Stimulated activated CD4-positive, alpha-beta T cell treated with anti-CD3 and anti-CD28 coated beads, Interleukin-1b, Interleukin-23, amount 100 ng/mL, for 24 hours (primary cell): ENCODE measurements around the gene ATP1B1.
"Not testable (repeated sequence)": the region's sequence is repeated elsewhere in the genome, so short reads cannot be mapped to it uniquely, and the experiment has no call there.

Experiments
- DNase-seq, 4 experiments: peaks; one replicate each; pipeline ENCODE4 v3.0.0-alpha.2; 2020; ENCODE audit warnings: low read depth in 4 of 4, low spot score in 1 of 4

Gene ATP1B1

DNA sequence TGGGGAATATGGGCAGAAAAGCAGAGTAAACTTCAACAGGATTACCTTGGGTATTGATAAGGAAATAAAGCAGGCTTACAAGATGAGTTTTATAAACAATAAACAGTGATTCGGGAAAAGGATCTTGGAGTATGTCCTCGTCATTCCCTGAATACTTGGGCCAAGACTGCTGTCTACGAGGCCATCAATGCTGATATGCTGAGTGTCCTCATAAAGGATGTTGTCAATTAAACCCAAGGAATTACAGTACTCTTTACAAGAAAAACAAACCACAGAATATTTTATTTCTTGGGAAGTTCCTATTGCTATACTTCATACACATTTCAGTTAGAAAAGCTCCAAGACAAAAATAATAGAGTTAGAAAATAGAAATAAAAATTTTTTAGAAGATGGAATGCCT, 34.9 kb downstream of the ATP1B1 start:
- DNase-seq, result no peak

DNA sequence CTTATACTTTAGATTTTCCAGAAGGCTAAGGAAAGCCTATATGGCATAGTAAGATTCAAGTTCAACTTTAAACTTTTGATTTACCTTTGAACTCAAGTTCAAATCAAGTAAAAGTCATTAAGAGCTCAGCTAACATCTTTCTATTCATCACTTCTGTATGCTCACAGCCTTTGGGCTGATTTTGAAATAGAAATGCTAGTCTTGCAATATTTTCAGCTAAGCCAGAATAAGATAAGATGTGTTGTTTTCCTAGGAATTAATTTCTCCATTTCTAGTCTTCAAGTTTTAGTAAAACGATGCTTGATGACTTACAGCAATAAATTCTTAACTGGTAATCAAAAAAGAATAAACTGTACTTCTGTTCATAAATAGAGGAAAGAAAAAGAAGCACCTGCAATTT, 35.6 kb downstream of the ATP1B1 start:
- no peak for DNase-seq

DNA sequence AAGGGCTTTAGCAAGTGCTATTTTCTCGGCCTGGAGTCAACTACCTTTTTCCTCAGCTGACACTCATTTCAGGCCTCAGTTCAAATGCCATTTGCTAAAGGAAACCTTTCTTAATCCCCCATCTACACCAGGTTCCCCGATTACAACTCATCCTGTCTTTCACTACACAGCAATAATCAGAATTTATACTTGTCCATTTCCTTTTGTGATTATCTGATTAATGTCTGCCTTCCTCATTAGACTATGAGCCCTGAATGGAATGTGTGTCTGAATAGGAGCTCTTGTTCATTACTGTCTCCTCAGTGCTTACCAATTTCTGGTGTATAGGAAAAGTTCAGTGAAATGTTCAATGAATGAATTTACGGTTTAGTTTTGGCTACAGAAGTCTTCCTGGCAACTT, 36.9 kb downstream of the ATP1B1 start:
- no peak for DNase-seq

DNA sequence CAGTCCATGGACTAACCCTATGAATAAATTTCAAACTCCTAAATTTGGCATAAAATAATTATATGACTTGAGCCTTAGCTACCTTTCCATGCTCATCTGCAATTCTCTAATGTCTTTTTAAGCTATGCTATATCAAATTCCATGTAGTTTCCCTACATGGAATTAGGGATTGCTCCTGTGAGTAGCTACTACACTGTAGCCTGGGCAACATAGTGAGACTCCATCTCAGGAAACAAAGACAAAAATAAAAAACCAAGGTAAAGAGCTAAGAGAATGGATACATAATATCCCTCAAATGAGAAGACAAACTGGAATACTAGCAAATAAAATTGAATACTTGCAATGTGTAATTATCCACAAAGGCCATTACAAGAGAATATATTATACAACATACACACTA, 37.5 kb downstream of the ATP1B1 start:
- DNase-seq, result no peak

DNA sequence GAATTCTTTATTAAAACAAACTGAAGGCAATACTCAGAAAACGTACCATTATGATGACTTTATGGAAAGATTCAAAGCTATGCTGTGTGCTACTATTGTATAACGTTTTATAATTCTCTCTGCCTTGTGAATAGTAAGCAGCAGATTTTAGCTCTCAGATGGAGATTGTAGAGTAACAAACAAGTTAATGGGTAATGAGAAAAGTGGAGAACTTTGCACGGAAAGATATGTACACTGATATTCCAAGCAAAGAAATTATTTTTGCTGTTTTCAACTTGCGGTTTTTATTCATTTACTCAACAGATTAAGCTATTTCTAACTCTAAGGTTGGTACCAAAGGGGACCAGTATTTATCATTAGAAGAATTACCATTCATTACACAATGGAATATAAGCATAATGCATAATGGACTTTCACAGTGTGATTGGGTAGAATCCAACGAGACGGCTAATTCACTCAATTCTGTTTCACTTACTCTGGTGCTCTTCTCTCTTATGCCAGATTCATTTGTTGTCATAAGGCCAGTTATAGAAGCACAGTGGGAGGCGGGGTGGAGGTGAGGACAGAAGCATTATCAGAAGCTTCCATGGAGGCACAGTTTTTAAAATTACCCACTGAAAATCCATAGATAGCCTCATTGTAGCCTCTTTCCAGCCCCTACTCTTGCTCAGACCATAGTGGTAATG, 38.6 kb downstream of the ATP1B1 start:
- no peak for DNase-seq

DNA sequence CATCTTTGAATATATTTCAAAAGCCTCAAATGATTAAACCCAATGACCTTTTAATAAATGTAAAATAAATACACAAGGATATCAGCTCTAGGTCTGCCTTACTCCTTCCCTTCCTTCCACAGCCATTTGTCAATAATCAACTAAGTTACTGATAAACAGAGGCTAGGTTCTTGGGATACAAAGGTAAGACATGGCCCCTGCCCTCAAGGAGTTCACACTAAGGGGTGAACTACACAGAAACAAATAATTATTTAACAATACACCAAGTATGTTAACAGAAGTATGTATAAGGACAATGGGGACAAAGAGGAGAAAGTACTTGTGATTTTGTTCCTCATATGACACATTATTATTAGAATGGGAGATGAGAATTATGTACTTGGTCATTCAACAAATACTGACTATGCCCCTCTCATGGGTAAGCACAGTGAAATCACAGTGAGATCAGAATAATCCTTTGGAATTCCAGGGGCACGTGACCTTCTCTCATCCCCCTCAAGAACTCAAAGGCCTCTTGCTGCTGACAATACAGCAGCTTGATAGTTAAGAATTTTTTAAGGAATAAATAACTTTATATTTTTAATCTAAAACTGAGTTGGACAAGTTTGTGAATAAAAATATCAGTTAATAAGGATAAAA, 40.2 kb downstream of the ATP1B1 start:
- no peak for DNase-seq

DNA sequence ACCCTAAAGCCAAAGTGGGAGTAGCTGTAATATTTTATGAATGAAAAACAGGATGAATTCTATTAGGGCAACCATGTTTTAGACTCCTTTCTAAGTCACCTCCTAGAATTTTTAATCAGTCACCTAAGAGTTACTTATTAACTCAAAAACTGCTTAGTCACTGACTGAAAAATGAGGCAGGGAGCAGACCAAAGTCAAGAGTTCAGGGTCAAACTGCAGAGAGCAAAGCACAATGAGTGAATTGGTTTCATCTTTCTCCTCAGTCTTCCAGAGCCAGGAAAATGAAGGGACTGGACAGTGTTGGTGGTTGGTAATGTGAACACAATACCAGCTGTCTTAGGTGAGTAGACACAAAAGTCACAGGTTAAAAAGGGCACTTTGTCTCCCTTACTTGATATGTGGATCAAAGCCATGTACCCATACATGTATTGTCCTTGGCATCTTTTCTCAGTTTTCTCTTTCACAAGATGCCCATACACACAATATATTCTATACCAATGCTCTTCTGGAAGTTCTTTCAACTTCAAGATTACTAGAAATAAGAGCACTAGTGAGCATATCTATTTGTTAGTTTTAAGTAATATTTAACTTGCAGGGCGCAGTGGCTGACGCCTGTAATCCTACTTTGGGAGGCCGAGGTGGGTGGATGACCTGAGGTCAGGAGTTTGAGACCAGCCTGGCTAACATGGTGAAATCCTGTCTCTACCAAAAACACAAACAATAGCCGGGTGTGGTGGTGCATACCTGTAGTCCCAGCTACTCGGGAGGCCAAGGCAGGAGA, 42.2 kb downstream of the ATP1B1 start:
- DNase-seq, result no peak

DNA sequence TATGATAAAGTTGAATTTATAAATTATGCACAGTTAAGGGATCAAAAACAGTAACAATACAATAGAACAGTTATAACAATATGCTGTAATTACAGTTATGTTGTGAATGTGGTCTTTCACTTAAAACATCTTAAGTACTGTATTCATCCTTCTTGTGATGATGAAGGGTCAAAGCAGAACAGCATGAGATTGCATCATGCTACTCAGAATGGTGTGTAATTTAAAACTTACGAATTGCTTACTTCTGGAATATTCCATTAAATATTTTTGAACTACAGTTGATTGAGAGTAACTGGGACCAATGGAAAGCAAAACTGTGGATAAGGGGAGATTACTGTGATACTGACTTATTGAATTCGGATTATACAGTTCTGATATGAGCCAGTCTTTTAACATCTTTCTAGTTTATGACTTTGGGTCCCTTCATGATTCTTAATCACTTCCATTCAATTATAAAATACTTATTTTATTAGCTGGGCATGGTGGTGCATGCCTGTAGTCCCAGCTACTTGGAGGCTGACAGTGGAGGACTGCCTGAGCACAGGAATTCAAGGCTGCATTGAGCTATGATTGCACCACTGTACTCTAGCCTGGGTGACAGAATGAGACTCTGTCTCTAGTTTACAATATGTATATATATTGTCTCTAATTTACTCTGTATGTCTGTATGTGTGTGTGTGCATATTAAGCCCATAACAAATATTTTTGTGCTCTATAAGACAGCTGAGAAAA, 43.2 kb downstream of the ATP1B1 start:
- DNase-seq, result no peak

DNA sequence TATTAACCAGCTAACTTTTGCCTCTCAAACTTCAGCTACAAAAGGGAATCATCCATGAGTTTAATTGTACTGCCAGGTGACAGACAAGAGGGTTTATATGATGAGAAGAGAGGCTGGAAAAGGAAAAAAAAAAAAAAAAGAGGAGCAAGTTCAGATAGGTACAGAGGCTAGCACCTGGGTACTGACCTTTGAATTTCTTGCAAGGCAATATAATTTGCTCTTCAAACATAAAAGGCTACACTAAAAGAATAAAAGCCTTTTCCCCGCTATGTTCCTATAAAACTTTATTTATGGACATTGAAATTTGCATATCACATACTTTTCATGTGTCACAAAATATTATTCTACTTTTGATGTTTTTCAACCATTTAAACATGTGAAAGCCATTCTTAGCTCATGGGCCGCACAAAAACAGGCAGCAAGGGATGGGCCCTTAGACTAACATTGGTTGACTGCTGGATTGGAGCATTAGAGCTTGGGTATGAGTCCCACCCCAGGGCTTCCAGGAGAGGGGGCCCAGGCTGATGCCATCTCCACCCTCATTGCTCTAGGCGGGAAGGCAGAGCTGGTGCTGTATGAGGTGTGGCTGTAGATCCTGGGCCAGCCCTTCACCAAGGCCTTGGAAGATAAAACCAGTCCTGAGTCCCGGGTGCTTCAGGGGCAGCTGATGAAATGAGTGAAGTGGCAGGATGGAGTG, 44.3 kb downstream of the ATP1B1 start:
- no peak for DNase-seq

DNA sequence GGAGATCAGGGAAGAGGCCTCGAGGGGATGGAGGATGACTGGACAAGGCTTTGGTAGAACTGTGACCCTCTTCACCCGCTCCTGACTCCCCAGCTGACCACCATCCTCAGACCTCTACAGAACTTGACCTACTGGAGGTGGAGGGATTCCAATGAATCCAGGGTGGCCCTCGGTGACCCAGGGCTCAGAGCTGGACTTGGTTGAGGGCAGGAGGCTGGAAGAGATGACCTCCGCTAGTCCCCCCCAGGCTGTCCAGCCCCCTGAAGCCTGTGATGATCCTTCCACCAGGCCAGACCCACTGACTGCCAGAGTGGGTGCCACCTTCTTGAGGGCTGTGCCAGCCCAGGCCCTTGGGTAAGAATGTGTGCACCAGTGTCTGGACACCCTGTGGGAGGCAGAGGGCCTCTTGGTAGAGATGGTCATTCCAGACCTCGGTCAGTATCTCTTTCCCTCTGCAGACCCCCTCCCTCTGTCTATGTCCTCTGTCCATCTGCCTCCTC, 44.9 kb downstream of the ATP1B1 start:
- DNase-seq, result no peak

DNA sequence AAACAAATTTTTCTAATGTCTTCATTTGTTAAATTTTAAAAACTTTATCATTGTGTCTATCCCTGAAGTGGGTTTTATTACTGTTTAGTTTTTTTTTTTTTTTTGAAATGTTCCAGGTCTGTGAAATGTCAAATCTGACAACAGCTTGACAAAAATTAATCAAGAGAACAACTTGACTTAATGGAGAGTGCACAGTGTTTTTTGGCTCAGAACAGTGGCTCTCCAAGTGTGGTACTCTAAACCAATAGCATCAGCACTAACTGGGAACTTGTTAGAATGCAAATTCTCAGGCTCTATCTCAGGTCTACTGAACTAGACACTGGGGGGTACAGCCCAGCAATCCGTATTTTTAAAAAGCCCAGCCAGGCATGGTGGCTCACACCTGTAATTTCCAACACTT, 49.2 kb downstream of the ATP1B1 start:
- no peak for DNase-seq

DNA sequence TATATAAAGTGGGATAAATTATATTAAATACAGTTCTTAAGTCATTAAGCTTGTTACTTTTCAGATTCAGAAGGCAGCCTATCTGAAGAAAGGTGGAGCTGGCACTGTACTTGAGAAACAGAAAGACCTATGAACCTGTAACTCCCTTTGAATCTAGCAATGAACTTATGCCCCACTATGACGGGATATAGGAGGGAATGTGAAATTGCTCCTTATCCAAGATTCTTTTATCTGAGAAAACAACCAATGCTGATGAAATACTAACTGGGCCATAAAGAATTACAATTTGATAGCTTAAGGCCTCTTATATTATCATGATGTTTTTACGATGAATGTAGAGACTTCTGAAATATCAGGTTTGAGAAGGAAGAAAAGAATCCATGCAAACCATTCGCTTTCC, 50.1 kb downstream of the ATP1B1 start:
- DNase-seq, result no peak

DNA sequence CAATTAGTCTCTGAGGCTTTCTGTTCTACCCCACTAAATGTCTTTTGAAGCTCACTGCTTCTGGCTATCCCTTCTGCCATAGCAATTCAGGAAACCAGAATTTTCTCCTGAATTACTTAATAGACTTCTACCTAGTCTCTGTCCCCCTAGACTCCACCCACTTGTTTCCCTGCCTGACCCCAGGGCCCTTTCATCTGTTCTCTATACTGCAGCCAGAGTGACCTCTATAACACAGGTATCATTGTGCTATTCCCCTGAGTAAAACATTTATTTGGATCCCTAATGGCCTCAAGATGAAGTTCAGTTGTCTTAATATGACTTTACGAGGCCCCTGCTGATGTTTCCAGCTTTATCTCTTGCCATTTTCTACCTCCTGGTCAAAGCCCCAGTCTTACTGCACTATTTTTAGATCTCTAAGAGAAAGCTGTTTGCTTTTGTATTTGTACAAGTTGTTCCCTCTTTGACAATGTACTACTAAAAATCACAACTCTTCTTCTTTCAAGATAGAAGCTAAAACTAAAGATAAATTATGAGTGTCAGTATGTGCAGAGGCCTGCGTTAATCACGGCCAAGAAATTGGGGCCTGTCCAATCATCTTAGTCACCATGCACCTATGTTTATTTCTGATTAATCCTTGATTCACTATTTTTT, 54.5 kb downstream of the ATP1B1 start:
- no peak for DNase-seq

DNA sequence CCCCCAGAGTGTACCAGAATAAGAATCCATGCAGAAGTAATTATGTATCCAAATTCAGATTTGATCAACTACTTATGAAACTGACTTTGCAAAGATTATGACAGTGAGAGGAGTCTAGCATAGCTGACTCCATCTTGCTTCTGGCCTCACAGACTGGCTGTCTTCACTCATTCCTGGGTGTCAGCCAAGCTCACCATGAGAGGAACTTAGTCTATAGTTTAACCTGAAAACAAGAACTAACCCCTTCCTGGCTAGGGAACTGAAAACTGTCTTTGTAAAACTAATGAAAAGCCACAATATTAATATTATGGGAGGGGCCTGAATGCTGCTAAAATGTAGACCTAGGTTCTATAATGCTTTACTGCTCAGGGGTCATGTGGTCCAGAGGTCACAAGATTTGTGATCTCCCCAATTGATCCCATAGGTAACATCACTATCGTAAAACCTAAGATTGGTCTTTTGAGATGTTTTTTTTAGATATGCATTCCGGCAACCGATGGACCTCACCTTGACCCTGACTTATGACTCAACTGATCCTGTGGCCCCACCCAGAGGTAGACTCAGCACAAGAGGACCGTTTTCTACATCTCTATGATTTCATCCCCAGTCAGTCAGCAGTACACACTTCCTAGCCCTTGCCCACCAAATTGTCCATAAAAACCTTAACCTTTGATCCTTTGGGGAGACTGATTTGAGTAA, 55.2 kb downstream of the ATP1B1 start:
- no peak for DNase-seq

DNA sequence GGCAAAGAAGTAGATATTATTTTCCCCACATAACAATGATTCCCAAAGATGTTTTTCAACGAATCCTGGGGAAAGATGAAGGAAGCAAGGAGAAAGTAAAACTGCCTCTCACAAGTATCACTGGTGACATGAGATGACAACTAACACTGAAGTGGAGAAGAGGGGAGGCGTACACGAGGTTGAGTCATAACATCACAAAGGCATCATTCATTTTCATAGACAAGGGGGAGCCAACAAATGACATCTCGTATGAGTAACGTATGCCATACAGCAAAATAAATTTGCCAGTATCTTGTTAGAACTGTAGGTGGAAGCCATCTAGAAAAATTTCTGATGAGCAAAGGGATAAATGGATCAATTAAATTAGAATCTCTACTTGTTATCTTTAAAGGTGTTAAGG, 56.6 kb downstream of the ATP1B1 start:
- DNase-seq, result no peak

DNA sequence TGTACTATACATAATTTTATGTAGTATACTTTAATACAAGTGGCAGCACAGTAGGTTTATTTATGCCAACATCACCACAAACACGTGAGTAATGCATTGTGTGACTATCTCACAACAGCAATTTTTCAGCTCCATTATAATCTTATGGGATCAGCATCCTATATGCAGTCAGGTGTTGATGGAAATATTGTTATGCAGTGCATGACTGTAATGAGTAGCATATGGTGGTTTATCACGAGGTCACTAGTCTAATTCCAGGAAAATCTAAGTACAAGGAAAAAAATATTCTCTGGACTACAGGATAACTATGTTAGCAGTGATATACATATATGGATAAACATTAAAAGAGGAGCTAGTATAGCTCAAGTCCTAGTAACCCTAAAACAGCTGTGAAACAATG, 69.0 kb downstream of the ATP1B1 start:
- no peak for DNase-seq

DNA sequence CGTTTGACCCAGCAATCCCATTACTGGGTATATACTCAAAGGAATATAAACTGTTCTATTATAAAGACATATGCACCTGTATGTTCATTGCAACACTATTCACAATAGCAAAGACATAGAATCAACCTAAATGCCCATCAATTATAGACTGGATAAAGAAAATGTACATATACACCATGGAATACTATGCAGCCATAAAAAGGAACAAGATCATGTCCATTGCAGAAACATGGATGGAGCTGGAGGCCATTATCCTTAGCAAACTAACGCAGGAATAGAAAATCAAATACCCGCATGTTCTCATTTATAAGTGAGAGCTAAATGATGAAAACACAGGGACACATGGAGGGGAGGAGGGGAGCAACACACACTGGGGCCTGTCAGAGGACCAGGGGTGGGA, 72.9 kb downstream of the ATP1B1 start:
- DNase-seq, result not testable (repeated sequence)

DNA sequence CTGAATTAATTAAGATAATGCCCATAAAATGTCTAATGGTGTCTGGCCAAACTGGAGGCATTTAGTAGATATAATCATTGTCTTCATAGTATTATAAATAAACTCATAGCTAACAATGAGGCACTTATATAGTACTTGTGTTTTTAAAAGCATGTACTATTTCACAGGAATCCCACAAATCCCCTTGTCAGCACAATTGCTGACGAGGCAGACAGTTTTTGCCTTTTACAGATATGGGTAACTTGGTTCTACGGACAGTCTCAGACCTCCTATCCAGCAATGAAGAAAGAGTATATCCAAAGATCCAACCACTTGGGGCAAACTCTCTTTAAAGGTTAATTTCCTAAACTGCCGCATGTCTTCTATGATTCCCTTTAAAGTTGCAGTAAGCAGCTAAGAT, 73.7 kb downstream of the ATP1B1 start:
- no peak for DNase-seq
